Neuronal stem cell (in vitro differentiated cells): ENCODE measurements around the gene B3GALT2.

Source experiments
- DNase-seq: peaks from one replicate; pipeline ENCODE4 v3.0.0-alpha.2; 2013; ENCODE audit warnings: low spot score
- H2AFZ ChIP-seq: one replicate; pipeline ENCODE4 v1.6.1; 2013; ENCODE audit warnings: mild to moderate bottlenecking, low read length, inconsistent platforms
- H2AK5ac ChIP-seq: 2 replicates; pipeline ENCODE4 v1.6.1; 2013; ENCODE audit warnings: low read depth, mild to moderate bottlenecking, inconsistent platforms, low read length, moderate library complexity, mixed read lengths
- H2BK120ac ChIP-seq: 2 replicates; pipeline ENCODE4 v1.6.1; 2013; ENCODE audit warnings: low read depth, mild to moderate bottlenecking, inconsistent platforms, low read length, moderate library complexity, mixed read lengths
- H2BK12ac ChIP-seq: one replicate; pipeline ENCODE4 v1.6.1; 2013; ENCODE audit warnings: low read length, inconsistent platforms
- H2BK15ac ChIP-seq: 2 replicates; pipeline ENCODE4 v1.6.1; 2013; ENCODE audit warnings: mild to moderate bottlenecking, low read length, inconsistent platforms, mixed read lengths
- H2BK5ac ChIP-seq: one replicate; pipeline ENCODE4 v1.6.1; 2013; ENCODE audit warnings: inconsistent platforms, mild to moderate bottlenecking, low read length, moderate library complexity
- H3K14ac ChIP-seq: one replicate; pipeline ENCODE4 v1.6.1; 2013; ENCODE audit warnings: low read length, inconsistent platforms
- H3K18ac ChIP-seq: 2 replicates; pipeline ENCODE4 v1.6.1; 2013; ENCODE audit warnings: low read length, inconsistent platforms
- H3K23ac ChIP-seq: 2 replicates; pipeline ENCODE4 v1.6.1; 2013; ENCODE audit warnings: low read depth, mild to moderate bottlenecking, mixed read lengths, low read length, inconsistent platforms; ENCODE audit not compliant: poor library complexity
- H3K27ac ChIP-seq: replicated peaks from 3 replicates; pipeline ENCODE4 v1.5.1; 2013; ENCODE audit warnings: low read length, inconsistent platforms
- H3K27me3 ChIP-seq, 3 experiments: 2 replicates each; pipeline ENCODE4 v1.6.1; 2013; ENCODE audit warnings: low read length in 3 of 3, mild to moderate bottlenecking in 2 of 3, inconsistent platforms in 1 of 3, low read depth in 1 of 3, mixed read lengths in 1 of 3, moderate library complexity in 1 of 3; ENCODE audit not compliant: control insufficient read depth in 3 of 3, insufficient read depth in 3 of 3
- H3K36me3 ChIP-seq, 2 donors: replicated peaks in 1 of 2; 2 replicates each; pipeline ENCODE4 v1.6.1; 2013; ENCODE audit warnings: low read length in 2 of 2; ENCODE audit not compliant: control insufficient read depth in 2 of 2, insufficient read depth in 2 of 2
- H3K4ac ChIP-seq: 2 replicates; pipeline ENCODE4 v1.6.1; 2013; ENCODE audit warnings: inconsistent platforms, mild to moderate bottlenecking, low read length, moderate library complexity
- H3K4me1 ChIP-seq, 2 donors: 1 replicate in 1 of 2; 2 replicates in 1 of 2; pipeline ENCODE4 v1.6.1; 2013; ENCODE audit warnings: low read length in 2 of 2, low read depth in 1 of 2; ENCODE audit not compliant: control insufficient read depth in 2 of 2, insufficient read depth in 1 of 2
- H3K4me2 ChIP-seq: one replicate; pipeline ENCODE4 v1.6.1; 2013; ENCODE audit warnings: mild to moderate bottlenecking, low read length, inconsistent platforms; ENCODE audit not compliant: insufficient read depth, poor library complexity, severe bottlenecking
- H3K4me3 ChIP-seq, 2 donors: 2 replicates each; pipeline ENCODE4 v1.5.1; 2013; ENCODE audit warnings: low read length in 2 of 2, mild to moderate bottlenecking in 2 of 2, inconsistent platforms in 1 of 2, moderate library complexity in 1 of 2
- H3K79me1 ChIP-seq: one replicate; pipeline ENCODE4 v1.6.1; 2013; ENCODE audit warnings: low read depth, mild to moderate bottlenecking, inconsistent platforms, low read length, moderate library complexity
- H3K9ac ChIP-seq: one replicate; pipeline ENCODE4 v1.6.1; 2013; ENCODE audit warnings: mild to moderate bottlenecking, low read depth, low read length, inconsistent platforms; ENCODE audit not compliant: poor library complexity
- H3K9me3 ChIP-seq, 2 donors: replicated peaks in 1 of 2; 2 replicates each; pipeline versions ENCODE3 to v1.6.1; 2013; ENCODE audit warnings: low read length in 2 of 2, mild to moderate bottlenecking in 2 of 2, inconsistent platforms in 1 of 2, low read depth in 1 of 2, mixed read lengths in 1 of 2, moderate library complexity in 1 of 2; ENCODE audit not compliant: control insufficient read depth in 2 of 2, insufficient read depth in 1 of 2
- H4K8ac ChIP-seq: one replicate; pipeline ENCODE4 v1.6.1; 2013; ENCODE audit warnings: low read depth, mild to moderate bottlenecking, inconsistent platforms, low read length, moderate library complexity
- H4K91ac ChIP-seq: one replicate; pipeline ENCODE4 v1.6.1; 2013; ENCODE audit warnings: low read length, low read depth, mild to moderate bottlenecking, inconsistent platforms; ENCODE audit not compliant: poor library complexity
- WGBS, 2 donors: extraction: QIAGEN DNeasy Blood & Tissue Kit; methylation state at CpG; one replicate each; pipeline ENCODE4 v1.1.7; 2013; ENCODE audit warnings: missing lambda C conversion rate in 2 of 2, mixed read lengths in 1 of 2; ENCODE audit not compliant: insufficient read length in 2 of 2, insufficient replicate concordance in 1 of 2; ENCODE audit errors: extremely low coverage in 2 of 2; 5-methylcytosine and 5-hydroxymethylcytosine counted together

B3GALT2 gene

DNA sequence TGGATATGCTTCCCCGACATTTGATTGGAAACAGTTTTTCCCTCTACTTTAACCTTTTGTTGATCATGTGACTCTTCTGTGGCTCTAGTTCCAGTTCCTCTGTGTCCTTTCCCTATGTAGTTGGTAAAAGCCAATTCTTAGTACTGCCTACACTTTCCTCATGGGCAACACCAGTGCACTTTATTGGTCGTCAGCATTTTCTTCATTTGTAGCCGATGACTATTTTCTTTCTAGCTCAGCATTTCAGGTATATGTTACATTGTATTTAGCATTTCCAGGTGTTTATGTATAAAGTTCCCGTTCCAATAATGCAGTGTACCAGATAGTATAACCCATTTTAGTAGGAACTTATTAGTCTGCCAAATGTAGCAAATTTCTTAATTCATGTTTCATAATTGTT, 27.6 kb upstream of the B3GALT2 start:
- H4K8ac ChIP-seq: no peak overlapping the region
- H3K23ac ChIP-seq: no peak overlapping the region
- H2AFZ ChIP-seq: no peak overlapping the region
- H3K9me3 ChIP-seq: peaks cover 3 to 43% of the 10 kb centered on the region in 2 donors
- no peaks in the 10 kb centered on the region for H3K79me1 ChIP-seq
- no peak for DNase-seq
- no peak overlapping the region for H3K4ac ChIP-seq
- no peak overlapping the region for H3K9ac ChIP-seq
- no peak overlapping the region for H3K4me2 ChIP-seq
- no peak overlapping the region for H3K14ac ChIP-seq
- peaks cover 1 to 57% of the 10 kb centered on the region in 2 donors for H3K36me3 ChIP-seq
- H3K27me3 ChIP-seq: no peaks in the 10 kb centered on the region
- H3K27ac ChIP-seq: no peak overlapping the region
- WGBS, 2 donors: no CpG with 5 or more reads among the region's 4 CpGs
- H4K91ac ChIP-seq: no peak overlapping the region
- H2BK5ac ChIP-seq: no peak overlapping the region
- peaks cover 2% of the 10 kb centered on the region in 2 donors for H3K4me1 ChIP-seq
- no peak overlapping the region for H2AK5ac ChIP-seq
- H2BK12ac ChIP-seq: no peak overlapping the region
- no peak overlapping the region for H3K18ac ChIP-seq
- H2BK15ac ChIP-seq: no peak overlapping the region
- H2BK120ac ChIP-seq: no peak overlapping the region
- no peak overlapping the region for H3K4me3 ChIP-seq

DNA sequence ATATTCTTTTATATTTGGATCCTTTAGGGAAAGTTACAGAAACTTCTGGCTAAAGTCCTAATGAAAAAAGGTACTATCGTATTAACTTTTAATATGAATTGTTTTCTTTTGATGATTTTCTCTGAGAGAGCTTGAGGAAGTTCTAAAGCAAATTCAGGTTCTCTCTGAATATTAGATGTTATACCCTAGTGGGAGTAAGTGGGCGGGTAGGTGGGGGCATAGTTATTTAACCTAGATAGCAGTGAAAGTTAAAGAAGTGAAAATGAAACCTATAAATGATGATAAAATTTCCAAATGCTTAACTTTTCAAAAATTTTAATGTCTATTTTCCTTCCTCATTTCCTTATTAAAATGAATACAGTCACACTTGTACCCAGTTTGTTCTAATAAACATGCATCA, 26.2 kb upstream of the B3GALT2 start:
- no peak overlapping the region for H3K27ac ChIP-seq

DNA sequence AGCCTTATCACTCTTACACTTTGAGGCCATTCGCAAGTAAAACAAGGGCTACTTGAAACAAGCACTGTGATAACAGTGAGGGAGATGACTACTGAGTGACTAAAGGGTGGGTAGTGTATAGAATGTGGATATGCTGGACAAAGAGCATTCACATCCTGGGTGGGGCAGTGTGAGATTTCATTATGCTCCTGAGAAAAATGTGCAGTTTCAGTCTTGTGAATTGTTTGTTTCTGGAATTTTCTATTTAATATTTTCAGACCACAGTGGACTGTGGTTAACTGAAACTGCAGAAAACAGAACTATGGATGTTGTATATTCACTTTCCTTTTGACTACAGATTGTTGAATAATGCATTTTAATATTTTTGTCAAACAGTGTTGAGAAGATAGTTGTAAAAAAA, 25.1 kb upstream of the B3GALT2 start:
- no peak overlapping the region for H3K27ac ChIP-seq
- H2BK15ac ChIP-seq: no peak overlapping the region

More for the DNA sequence above, 26.2 kb upstream of the B3GALT2 start:
- no peak for DNase-seq
- Histone ChIP-seq H2AFZ (no peak overlapping the region), H3K9ac (no peak overlapping the region), H2BK120ac (no peak overlapping the region), H3K4me3 (no peak overlapping the region), H3K4ac (no peak overlapping the region), H3K4me1 (peaks cover 2% of the 10 kb centered on the region in 2 donors), H4K91ac (no peak overlapping the region), H4K8ac (no peak overlapping the region), H3K9me3 (peaks cover 3 to 43% of the 10 kb centered on the region in 2 donors), H2BK15ac (no peak overlapping the region), H3K79me1 (no peaks in the 10 kb centered on the region), H2BK5ac (no peak overlapping the region), H3K4me2 (no peak overlapping the region), H2BK12ac (no peak overlapping the region), H3K14ac (no peak overlapping the region), H3K27me3 (no peaks in the 10 kb centered on the region), H2AK5ac (no peak overlapping the region), H3K23ac (no peak overlapping the region), H3K18ac (no peak overlapping the region), H3K36me3 (peaks cover 1 to 48% of the 10 kb centered on the region in 2 donors)
- WGBS, 2 donors: no CpG with 5 or more reads among the region's 2 CpGs

DNA sequence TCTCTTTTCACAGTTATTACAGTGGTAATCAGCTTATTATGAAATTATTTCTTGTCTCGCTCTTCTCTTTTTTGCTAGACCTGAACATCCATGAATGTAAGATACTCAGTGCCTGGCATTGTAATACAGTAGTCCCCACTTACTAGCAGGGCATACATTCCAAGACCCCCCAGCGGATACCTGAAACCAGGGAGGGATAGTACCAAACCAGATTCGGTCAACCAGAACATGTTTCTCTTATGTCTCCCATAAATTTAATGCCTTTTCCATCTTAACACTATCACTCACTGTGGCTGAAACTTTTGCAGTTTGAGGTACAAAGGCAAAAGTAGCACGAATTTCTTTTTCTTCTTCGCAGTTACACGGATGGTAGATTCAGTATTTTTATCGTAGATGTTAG, 24.6 kb upstream of the B3GALT2 start:
- H3K4me3 ChIP-seq: no peak overlapping the region
- H3K14ac ChIP-seq: no peak overlapping the region
- no peak overlapping the region for H3K4me2 ChIP-seq
- no peak overlapping the region for H2AFZ ChIP-seq
- no peak overlapping the region for H2BK120ac ChIP-seq
- H3K23ac ChIP-seq: no peak overlapping the region
- H3K9me3 ChIP-seq: peaks cover 3 to 43% of the 10 kb centered on the region in 2 donors
- H4K8ac ChIP-seq: no peak overlapping the region
- H3K27ac ChIP-seq: no peak overlapping the region
- H3K79me1 ChIP-seq: no peaks in the 10 kb centered on the region
- no peaks in the 10 kb centered on the region for H3K4me1 ChIP-seq
- H3K36me3 ChIP-seq: peaks cover 1 to 54% of the 10 kb centered on the region in 2 donors
- no peak overlapping the region for H3K18ac ChIP-seq
- no peak overlapping the region for H2BK15ac ChIP-seq
- no CpG with 5 or more reads among the region's 7 CpGs for WGBS, 2 donors
- no peak overlapping the region for H2AK5ac ChIP-seq
- H4K91ac ChIP-seq: no peak overlapping the region
- no peak for DNase-seq
- H2BK5ac ChIP-seq: no peak overlapping the region
- no peaks in the 10 kb centered on the region for H3K27me3 ChIP-seq
- H3K4ac ChIP-seq: no peak overlapping the region
- H2BK12ac ChIP-seq: no peak overlapping the region
- H3K9ac ChIP-seq: no peak overlapping the region

More for the DNA sequence above, 25.1 kb upstream of the B3GALT2 start:
- Histone ChIP-seq H3K9me3 (peaks cover 3 to 48% of the 10 kb centered on the region in 2 donors), H3K4me1 (peaks cover 0 to under 1% of the 10 kb centered on the region in 2 donors), H3K23ac (no peak overlapping the region), H3K4me3 (no peak overlapping the region), H2AFZ (no peak overlapping the region), H3K4ac (no peak overlapping the region), H2BK5ac (no peak overlapping the region), H2BK120ac (no peak overlapping the region), H3K79me1 (no peaks in the 10 kb centered on the region), H4K91ac (no peak overlapping the region), H3K36me3 (peaks cover 1 to 49% of the 10 kb centered on the region in 2 donors), H3K27me3 (no peaks in the 10 kb centered on the region), H3K9ac (no peak overlapping the region), H2BK12ac (no peak overlapping the region), H4K8ac (no peak overlapping the region), H3K4me2 (no peak overlapping the region), H3K18ac (no peak overlapping the region), H3K14ac (no peak overlapping the region), H2AK5ac (no peak overlapping the region)
- no CpG with 5 or more reads among the region's 1 CpG for WGBS, 2 donors
- no peak for DNase-seq
